Gastrocnemius medialis (tissue), 4 donors: Measurements from ENCODE around the gene MKKS. TPM values are rescaled to one million over a fixed set of nuclear protein-coding genes. Genes with fewer than 3 reads are reported as not detected.

Experiments
- ATAC-seq, 2 donors: fragments of 150-250 bp; one replicate each; pipeline ENCODE4 v1.9.1; 2016
- DNase-seq, 2 donors: peaks; one replicate each; pipeline ENCODE4 v3.0.0-alpha.2; 2019
- H3K27ac ChIP-seq, 4 donors: fragments of 200-600 bp; sonication (generic); 1 replicate in 1 of 4; 2 replicates in 3 of 4; pipeline ENCODE4 v1.5.1; 2016 to 2018; ENCODE audit warnings: mild to moderate bottlenecking in 2 of 4, moderate library complexity in 1 of 4
- H3K27me3 ChIP-seq, 3 donors: fragments of 200-600 bp; sonication (generic) in 2 of 3; 1 replicate in 1 of 3; 2 replicates in 2 of 3; pipeline versions ENCODE4 v1.5.1 to v1.6.0; 2016 to 2019; ENCODE audit warnings: mild to moderate bottlenecking in 1 of 3, moderate library complexity in 1 of 3
- H3K36me3 ChIP-seq, 2 donors: fragments of 200-600 bp; sonication (generic) in 1 of 2; one replicate each; pipeline ENCODE4 v1.5.1; 2017 to 2018
- H3K4me1 ChIP-seq, 2 donors: fragments of 200-600 bp; sonication (generic) in 1 of 2; one replicate each; pipeline ENCODE4 v1.5.1; 2016 to 2017; ENCODE audit warnings: mild to moderate bottlenecking in 2 of 2
- H3K4me3 ChIP-seq, 4 donors: fragments of 200-600 bp; sonication (generic) in 3 of 4; 1 replicate in 1 of 4; 2 replicates in 3 of 4; pipeline ENCODE4 v1.5.1; 2016 to 2019; ENCODE audit warnings: mild to moderate bottlenecking in 2 of 4
- H3K9me3 ChIP-seq, 3 donors: fragments of 200-600 bp; sonication (generic) in 2 of 3; 1 replicate in 1 of 3; 2 replicates in 2 of 3; pipeline ENCODE4 v1.5.1; 2016 to 2019
- POLR2A ChIP-seq, 2 donors: fragments of 450-650 bp; IDR thresholded peaks; one replicate each; pipeline ENCODE4 v1.6.1; 2017; ENCODE audit warnings: antibody characterized with exemption in 2 of 2, mild to moderate bottlenecking in 2 of 2, moderate library complexity in 2 of 2
- in situ Hi-C, 4 donors: fragments of 200-750 bp; cut with MboI; loops; one replicate each; pipeline versions ENCODE4 v1.15.0 to v1.8.0; 2017; ENCODE audit warnings: low sequenced_read_pairs in 4 of 4
- intact Hi-C: fragments of 100-400 bp; cut with DNase I; formaldehyde crosslinking; loops from one replicate; pipeline ENCODE4 v1.15.1; 2023; ENCODE audit warnings: low total_unique reads
- total RNA-seq, 4 donors: library from RNA; depleted of rRNA; stranded (reverse); fragments of >200 nt; gene quantifications; one replicate each; pipeline versions ENCODE4 v1.1.0 to v1.2.3, GENCODE V29; 2016
- TF ChIP-seq, protein P1 (sequence below), 5 experiments: fragments of 450-650 bp in 3 of 5; fragments of 200-600 bp in 2 of 5; sonication (generic) in 2 of 5; IDR thresholded peaks in 4 of 5; conservative IDR thresholded peaks in 1 of 5; 1 replicate in 4 of 5; 2 replicates in 1 of 5; pipeline ENCODE4 v1.5.1; 2016 to 2019; ENCODE audit warnings: antibody characterized with exemption in 5 of 5, mild to moderate bottlenecking in 3 of 5, moderate library complexity in 3 of 5

The MKKS gene
- total RNA-seq, 4 donors from 2014 or later: 8.1 to 15.2 (median 14.6) TPM

DNA sequence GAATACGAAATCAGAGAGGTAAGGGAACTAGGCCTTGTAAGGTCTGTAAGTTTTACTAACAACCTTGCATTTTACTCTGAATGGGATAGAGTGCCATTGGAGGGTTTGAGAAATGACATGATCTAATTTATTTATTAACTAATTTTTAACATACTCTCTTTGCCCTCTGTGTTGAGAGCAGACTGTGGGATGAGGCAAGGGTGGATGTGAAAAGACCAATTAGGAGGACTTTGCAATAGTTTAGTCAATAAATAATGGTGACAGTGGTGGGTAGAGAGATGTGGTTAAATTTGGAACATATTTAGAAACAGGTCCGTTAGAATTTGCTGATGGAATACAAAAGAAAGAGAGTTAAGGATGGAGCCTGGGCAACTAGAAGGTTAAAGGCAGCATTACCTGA is 60.0 kb downstream of the MKKS start:
- Histone ChIP-seq H3K4me1 (no peaks in the 10 kb centered on the region), H3K4me3 (no peak overlapping the region), H3K27ac (no peak overlapping the region), H3K27me3 (no peaks in the 10 kb centered on the region), H3K9me3 (no peaks in the 10 kb centered on the region), H3K36me3 (no peaks in the 10 kb centered on the region)
- no peak for DNase-seq
- TF ChIP-seq POLR2A (IDR thresholded peaks at IDR 0.05): no peak
- TF ChIP-seq, protein P1, sequence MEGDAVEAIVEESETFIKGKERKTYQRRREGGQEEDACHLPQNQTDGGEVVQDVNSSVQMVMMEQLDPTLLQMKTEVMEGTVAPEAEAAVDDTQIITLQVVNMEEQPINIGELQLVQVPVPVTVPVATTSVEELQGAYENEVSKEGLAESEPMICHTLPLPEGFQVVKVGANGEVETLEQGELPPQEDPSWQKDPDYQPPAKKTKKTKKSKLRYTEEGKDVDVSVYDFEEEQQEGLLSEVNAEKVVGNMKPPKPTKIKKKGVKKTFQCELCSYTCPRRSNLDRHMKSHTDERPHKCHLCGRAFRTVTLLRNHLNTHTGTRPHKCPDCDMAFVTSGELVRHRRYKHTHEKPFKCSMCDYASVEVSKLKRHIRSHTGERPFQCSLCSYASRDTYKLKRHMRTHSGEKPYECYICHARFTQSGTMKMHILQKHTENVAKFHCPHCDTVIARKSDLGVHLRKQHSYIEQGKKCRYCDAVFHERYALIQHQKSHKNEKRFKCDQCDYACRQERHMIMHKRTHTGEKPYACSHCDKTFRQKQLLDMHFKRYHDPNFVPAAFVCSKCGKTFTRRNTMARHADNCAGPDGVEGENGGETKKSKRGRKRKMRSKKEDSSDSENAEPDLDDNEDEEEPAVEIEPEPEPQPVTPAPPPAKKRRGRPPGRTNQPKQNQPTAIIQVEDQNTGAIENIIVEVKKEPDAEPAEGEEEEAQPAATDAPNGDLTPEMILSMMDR (IDR thresholded peaks at IDR 0.05 in 4 of 5, conservative IDR thresholded peaks at IDR 0.05 in 1 of 5): no peak
- in situ Hi-C loops (no loop called here), intact Hi-C loops (no loop called here)
- ATAC-seq: no peak

DNA sequence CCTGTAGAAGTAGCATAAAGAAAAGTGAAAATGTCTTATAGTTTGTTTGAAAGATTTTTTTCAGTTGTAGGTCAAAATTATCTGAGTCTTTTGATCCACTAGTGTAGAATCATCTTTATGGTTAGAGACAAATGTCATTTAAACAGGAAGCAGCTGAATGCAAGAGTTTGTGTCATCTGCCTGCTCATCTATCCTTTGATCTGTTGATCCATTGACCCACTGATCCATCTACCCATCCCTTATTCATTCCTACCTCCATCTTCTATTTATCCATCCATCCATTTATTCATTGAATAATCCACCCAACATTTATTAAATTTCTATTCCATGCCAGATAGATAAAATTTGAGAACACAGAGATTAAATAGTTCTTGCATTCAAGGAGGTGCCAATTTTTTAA is 62.6 kb downstream of the MKKS start:
- DNase-seq (no peak), ATAC-seq (no peak)
- Histone ChIP-seq H3K4me3 (no peak overlapping the region), H3K36me3 (no peaks in the 10 kb centered on the region), H3K27ac (no peak overlapping the region), H3K9me3 (no peaks in the 10 kb centered on the region), H3K27me3 (no peaks in the 10 kb centered on the region), H3K4me1 (no peaks in the 10 kb centered on the region)
- no peak for TF ChIP-seq POLR2A (IDR thresholded peaks at IDR 0.05)
- TF ChIP-seq, protein P1 (IDR thresholded peaks at IDR 0.05 in 4 of 5, conservative IDR thresholded peaks at IDR 0.05 in 1 of 5): no peak
- intact Hi-C loops: no loop called here
- in situ Hi-C loops: no loop called here

DNA sequence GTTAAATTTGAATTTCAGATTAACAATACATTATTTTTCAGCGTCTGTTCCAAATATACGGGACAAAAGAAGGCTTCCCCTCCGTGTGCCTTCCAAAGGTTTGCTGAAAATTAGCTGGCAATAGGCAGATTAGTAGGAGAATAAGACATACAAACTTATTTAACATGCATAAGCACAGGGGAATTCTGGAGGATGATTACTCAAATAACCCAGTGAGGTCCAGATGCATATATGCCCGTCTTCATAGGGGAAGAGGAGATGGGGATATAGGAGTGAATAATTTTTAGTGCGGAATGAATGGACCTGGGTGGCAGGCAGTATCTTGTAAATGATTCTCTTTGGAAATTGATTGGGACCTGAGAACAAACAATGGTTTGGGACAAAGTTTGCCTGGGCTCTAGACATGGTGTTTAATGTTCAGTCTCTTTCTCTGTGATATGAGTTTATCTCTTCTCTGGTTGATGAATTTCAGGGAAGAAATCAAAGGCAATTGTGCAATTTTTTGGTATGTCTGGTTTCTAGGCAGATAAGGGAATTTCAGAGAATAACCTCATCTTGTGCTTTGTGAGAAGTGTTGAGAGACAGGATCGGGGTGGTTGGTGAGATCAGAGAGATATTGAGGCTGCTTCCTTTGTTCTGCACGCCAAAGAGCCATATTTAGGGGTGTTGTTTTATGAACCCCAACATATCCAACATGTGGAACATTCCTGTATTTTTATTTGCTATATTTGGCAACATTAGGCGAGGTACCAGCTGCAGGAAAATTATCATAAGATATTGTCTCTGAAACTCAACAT is 63.7 kb downstream of the MKKS start:
- TF ChIP-seq POLR2A (IDR thresholded peaks at IDR 0.05): no peak
- TF ChIP-seq, protein P1 (IDR thresholded peaks at IDR 0.05 in 4 of 5, conservative IDR thresholded peaks at IDR 0.05 in 1 of 5): no peak
- Histone ChIP-seq H3K36me3 (no peaks in the 10 kb centered on the region), H3K4me1 (no peaks in the 10 kb centered on the region), H3K9me3 (no peaks in the 10 kb centered on the region), H3K27ac (peak overlapping the region in 1 of 4 donors; percentile 6), H3K4me3 (no peak overlapping the region), H3K27me3 (no peaks in the 10 kb centered on the region)
- DNase-seq: no peak
- ATAC-seq: no peak
- in situ Hi-C loops: no loop called here
- intact Hi-C loops: no loop called here

DNA sequence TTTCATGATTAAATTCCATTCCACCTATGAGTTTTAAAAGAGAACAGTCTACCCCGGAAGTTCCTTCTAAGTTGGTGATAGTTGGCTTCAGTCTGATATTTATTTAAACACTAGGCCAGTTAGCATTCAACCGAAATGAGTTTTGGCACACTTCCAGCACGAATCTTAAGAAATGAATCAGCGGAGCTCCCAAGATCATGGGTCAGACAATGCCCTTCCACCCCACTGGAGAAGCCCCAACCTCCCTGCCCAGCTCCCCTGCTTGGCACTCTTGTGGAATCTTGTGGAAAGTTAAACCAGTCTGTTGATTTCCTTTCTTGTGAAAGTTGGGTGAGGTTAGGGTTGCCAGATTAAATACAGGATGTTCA is 64.3 kb downstream of the MKKS start:
- TF ChIP-seq POLR2A (IDR thresholded peaks at IDR 0.05): no peak
- TF ChIP-seq, protein P1 (IDR thresholded peaks at IDR 0.05 in 4 of 5, conservative IDR thresholded peaks at IDR 0.05 in 1 of 5): no peak
- Histone ChIP-seq H3K4me1 (no peaks in the 10 kb centered on the region), H3K27ac (no peak overlapping the region), H3K4me3 (no peak overlapping the region), H3K9me3 (no peaks in the 10 kb centered on the region), H3K27me3 (no peaks in the 10 kb centered on the region), H3K36me3 (no peaks in the 10 kb centered on the region)
- no peak for DNase-seq
- ATAC-seq: no peak
- in situ Hi-C loops: no loop called here
- intact Hi-C loops: no loop called here

DNA sequence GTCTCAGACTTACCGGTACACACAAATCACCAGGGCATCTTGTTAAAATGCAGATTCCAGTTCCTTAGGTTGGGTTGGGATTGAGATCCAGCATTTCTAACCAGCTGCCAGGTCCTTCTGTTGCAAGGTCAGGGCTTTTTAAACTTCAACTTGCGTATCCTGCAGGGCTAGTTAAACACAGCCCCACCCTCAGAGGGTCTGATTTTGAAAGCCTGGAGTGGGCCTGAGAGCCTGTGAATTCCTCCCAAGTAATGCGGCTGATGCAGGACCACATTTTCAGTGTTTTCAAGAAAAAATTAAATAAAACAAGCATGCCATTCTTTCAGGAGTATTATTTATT is 65.3 kb downstream of the MKKS start:
- Histone ChIP-seq H3K27ac (no peak overlapping the region), H3K4me3 (no peak overlapping the region), H3K4me1 (no peaks in the 10 kb centered on the region), H3K36me3 (no peaks in the 10 kb centered on the region), H3K9me3 (no peaks in the 10 kb centered on the region), H3K27me3 (no peaks in the 10 kb centered on the region)
- ATAC-seq (no peak), DNase-seq (no peak)
- in situ Hi-C loops (no loop called here), intact Hi-C loops (no loop called here)
- TF ChIP-seq, protein P1 (IDR thresholded peaks at IDR 0.05 in 4 of 5, conservative IDR thresholded peaks at IDR 0.05 in 1 of 5): no peak
- no peak for TF ChIP-seq POLR2A (IDR thresholded peaks at IDR 0.05)
